ENCODE results near the gene ITPR2.

DNA sequence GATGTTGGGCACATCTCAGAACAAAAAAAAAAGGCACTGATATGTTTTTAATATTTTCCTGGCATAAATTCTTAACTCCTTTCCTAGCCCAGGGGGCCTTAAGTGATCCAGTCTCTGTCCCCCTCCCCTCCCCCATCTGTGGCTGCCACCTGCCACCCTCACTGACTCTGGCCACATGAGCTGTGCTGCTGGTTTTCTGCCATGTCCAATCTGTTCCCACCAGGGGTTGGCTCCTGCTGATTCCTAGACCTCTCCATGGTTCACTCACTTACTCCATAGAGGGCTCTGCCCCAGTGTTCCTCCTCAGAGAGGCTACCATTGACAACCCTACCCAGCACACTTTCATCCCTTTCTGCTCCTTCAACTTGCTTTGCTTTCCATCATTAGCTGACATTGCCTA lies 474.3 kb downstream of the ITPR2 start:
- TF ChIP-seq, protein P1, sequence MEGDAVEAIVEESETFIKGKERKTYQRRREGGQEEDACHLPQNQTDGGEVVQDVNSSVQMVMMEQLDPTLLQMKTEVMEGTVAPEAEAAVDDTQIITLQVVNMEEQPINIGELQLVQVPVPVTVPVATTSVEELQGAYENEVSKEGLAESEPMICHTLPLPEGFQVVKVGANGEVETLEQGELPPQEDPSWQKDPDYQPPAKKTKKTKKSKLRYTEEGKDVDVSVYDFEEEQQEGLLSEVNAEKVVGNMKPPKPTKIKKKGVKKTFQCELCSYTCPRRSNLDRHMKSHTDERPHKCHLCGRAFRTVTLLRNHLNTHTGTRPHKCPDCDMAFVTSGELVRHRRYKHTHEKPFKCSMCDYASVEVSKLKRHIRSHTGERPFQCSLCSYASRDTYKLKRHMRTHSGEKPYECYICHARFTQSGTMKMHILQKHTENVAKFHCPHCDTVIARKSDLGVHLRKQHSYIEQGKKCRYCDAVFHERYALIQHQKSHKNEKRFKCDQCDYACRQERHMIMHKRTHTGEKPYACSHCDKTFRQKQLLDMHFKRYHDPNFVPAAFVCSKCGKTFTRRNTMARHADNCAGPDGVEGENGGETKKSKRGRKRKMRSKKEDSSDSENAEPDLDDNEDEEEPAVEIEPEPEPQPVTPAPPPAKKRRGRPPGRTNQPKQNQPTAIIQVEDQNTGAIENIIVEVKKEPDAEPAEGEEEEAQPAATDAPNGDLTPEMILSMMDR (IDR thresholded peaks at IDR 0.05), result no peak
- TF ChIP-seq POLR2A (IDR thresholded peaks at IDR 0.05), result no peak

All from lower leg skin (tissue), 3 donors.